Inferior parietal cortex (tissue), 1 donor: Measurements from ENCODE around the gene SYNPR.
"Not testable (repeated sequence)": the region's sequence is repeated elsewhere in the genome, so short reads cannot be mapped to it uniquely, and the experiment has no call there.

Experiments
- DNase-seq: peaks from one replicate; pipeline ENCODE4 v3.0.0-alpha.2; 2016; ENCODE audit errors: extremely low spot score

Gene SYNPR

GRCh38 chr3:63617391-63617790 is 339.3 kb downstream of the SYNPR start:
- no peak for DNase-seq

GRCh38 chr3:63624941-63625560 is 346.9 kb downstream of the SYNPR start:
- no peak for DNase-seq

- no peak for DNase-seq
These were observed 353.6 kb downstream of the SYNPR start for GRCh38 chr3:63631670-63632069.

- no peak for DNase-seq
These were observed 357.1 kb downstream of the SYNPR start for GRCh38 chr3:63635186-63635585.

GRCh38 chr3:63639806-63640205 is 361.7 kb downstream of the SYNPR start:
- no peak for DNase-seq

- no peak for DNase-seq
These were observed 364.4 kb downstream of the SYNPR start for GRCh38 chr3:63642488-63642887.

- no peak for DNase-seq
These were observed 366.2 kb downstream of the SYNPR start for GRCh38 chr3:63644212-63644797.

- DNase-seq, result not testable (repeated sequence)
These were observed 367.0 kb downstream of the SYNPR start for GRCh38 chr3:63644928-63645781.

- no peak for DNase-seq
These were observed 374.1 kb downstream of the SYNPR start, which contains the start of gene SNTN for GRCh38 chr3:63652066-63652725. TSS of gene SNTN (plus strand) at chr3:63652675. CDS start at chr3:63652688, 13 bp downstream.

GRCh38 chr3:63654211-63654610 is 376.1 kb downstream of the SYNPR start:
- DNase-seq, result no peak

- no peak for DNase-seq
These were observed 376.8 kb downstream of the SYNPR start for GRCh38 chr3:63654931-63655330.

GRCh38 chr3:63655519-63655918 is 377.4 kb downstream of the SYNPR start:
- no peak for DNase-seq

- DNase-seq, result no peak
These were observed 378.7 kb downstream of the SYNPR start for GRCh38 chr3:63656786-63657185.

- no peak for DNase-seq
These were observed 383.1 kb downstream of the SYNPR start for GRCh38 chr3:63661242-63661641.

GRCh38 chr3:63662011-63662410 is 383.9 kb downstream of the SYNPR start:
- no peak for DNase-seq

- no peak for DNase-seq
These were observed 384.4 kb downstream of the SYNPR start for GRCh38 chr3:63662500-63662899.
